Dermis microvascular lymphatic vessel endothelial cell (primary cell): ENCODE data around the gene TRPM5. TPM values are rescaled to one million over a fixed set of nuclear protein-coding genes. Genes with fewer than 3 reads are reported as not detected.

ENCODE experiments used
- DNase-seq, 2 donors: peaks; one replicate each; pipeline versions ENCODE4 v3.0.0 to v3.0.0-alpha.2; 2010; ENCODE audit warnings: low read depth in 2 of 2
- total RNA-seq: library from RNA; depleted of rRNA; stranded (reverse); fragments of >200 nt; gene quantifications from 2 replicates; pipeline ENCODE4 v1.2.1, GENCODE V29; 2014

The TRPM5 gene
- total RNA-seq, 1 donor from 2014 or later: not detected

GRCh38 chr11:2471048-2471803 lies 26.9 kb upstream of the TRPM5 start:
- DNase-seq: no peak

- no peak for DNase-seq
Observed at GRCh38 chr11:2470495-2470894, 26.2 kb upstream of the TRPM5 start.

GRCh38 chr11:2468363-2469235 lies 24.3 kb upstream of the TRPM5 start:
- no peak for DNase-seq

- no peak for DNase-seq
Observed at GRCh38 chr11:2467695-2468055, 23.4 kb upstream of the TRPM5 start.

GRCh38 chr11:2466869-2467694 lies 22.8 kb upstream of the TRPM5 start:
- DNase-seq: no peak

- no peak for DNase-seq
Observed at GRCh38 chr11:2466069-2466801, 21.9 kb upstream of the TRPM5 start.

- no peak for DNase-seq
Observed at GRCh38 chr11:2465202-2466068, 21.1 kb upstream of the TRPM5 start.

GRCh38 chr11:2464451-2465165 lies 20.3 kb upstream of the TRPM5 start:
- no peak for DNase-seq

- DNase-seq: no peak
Observed at GRCh38 chr11:2463766-2464277, 19.5 kb upstream of the TRPM5 start.

GRCh38 chr11:2462986-2463765 lies 18.9 kb upstream of the TRPM5 start:
- DNase-seq: no peak

GRCh38 chr11:2462543-2462985 lies 18.2 kb upstream of the TRPM5 start:
- DNase-seq: no peak

- no peak for DNase-seq
Observed at GRCh38 chr11:2461956-2462542, 17.7 kb upstream of the TRPM5 start.

GRCh38 chr11:2461253-2461955 lies 17.1 kb upstream of the TRPM5 start:
- no peak for DNase-seq

GRCh38 chr11:2460540-2461252 lies 16.4 kb upstream of the TRPM5 start:
- DNase-seq: no peak

GRCh38 chr11:2459796-2460531 lies 15.7 kb upstream of the TRPM5 start:
- DNase-seq: no peak
